Suprapubic skin (tissue), 4 donors: Measurements from ENCODE around the gene NCOA6. TPM values are rescaled to one million over a fixed set of nuclear protein-coding genes. Genes with fewer than 3 reads are reported as not detected.

Experiments
- DNase-seq, 2 donors: peaks; one replicate each; pipeline ENCODE4 v3.0.0-alpha.2; 2019; ENCODE audit warnings: low spot score in 2 of 2
- H3K27ac ChIP-seq: fragments of 200-600 bp; sonication (generic); one replicate; pipeline ENCODE4 v1.5.1; 2019
- H3K27me3 ChIP-seq: fragments of 200-600 bp; sonication (generic); one replicate; pipeline ENCODE4 v1.5.1; 2019
- H3K36me3 ChIP-seq: fragments of 200-600 bp; sonication (generic); one replicate; pipeline ENCODE4 v1.5.1; 2019
- H3K4me1 ChIP-seq: fragments of 200-600 bp; sonication (generic); one replicate; pipeline ENCODE4 v1.5.1; 2019
- H3K4me3 ChIP-seq: fragments of 200-600 bp; sonication (generic); one replicate; pipeline ENCODE4 v1.5.1; 2019; ENCODE audit warnings: mild to moderate bottlenecking
- H3K9me3 ChIP-seq: fragments of 200-600 bp; sonication (generic); one replicate; pipeline ENCODE4 v1.5.1; 2019
- EP300 ChIP-seq: sonication (generic); formaldehyde crosslinking; IDR thresholded peaks from one replicate; pipeline ENCODE4 v1.6.1; 2017; ENCODE audit warnings: antibody characterized with exemption
- POLR2A ChIP-seq, 2 donors: fragments of 450-650 bp; IDR thresholded peaks; one replicate each; pipeline ENCODE4 v1.6.1; 2017; ENCODE audit warnings: antibody characterized with exemption in 2 of 2, mild to moderate bottlenecking in 2 of 2, moderate library complexity in 2 of 2
- POLR2AphosphoS5 ChIP-seq, 3 donors: sonication (generic); formaldehyde crosslinking; IDR thresholded peaks; one replicate each; pipeline ENCODE4 v1.6.1; 2017; ENCODE audit warnings: antibody characterized with exemption in 3 of 3
- WGBS: methylation state at CpG from one replicate; pipeline ENCODE4 v1.1.5; 2018; 5-methylcytosine and 5-hydroxymethylcytosine counted together
- total RNA-seq, 4 donors: library from RNA; depleted of rRNA; stranded (reverse); fragments of >200 nt; gene quantifications; one replicate each; pipeline ENCODE4 v1.1.0, GENCODE V29; 2016
- TF ChIP-seq, protein P1 (sequence below), 2 donors: fragments of 200-600 bp in 1 of 2; fragments of 450-650 bp in 1 of 2; sonication (generic) in 1 of 2; IDR thresholded peaks; one replicate each; pipeline ENCODE4 v1.5.1; 2016 to 2019; ENCODE audit warnings: antibody characterized with exemption in 2 of 2, mild to moderate bottlenecking in 1 of 2, moderate library complexity in 1 of 2

NCOA6 gene
- total RNA-seq, 4 donors from 2014 or later, result 27.7 to 48.4 (median 40.5) TPM

DNA sequence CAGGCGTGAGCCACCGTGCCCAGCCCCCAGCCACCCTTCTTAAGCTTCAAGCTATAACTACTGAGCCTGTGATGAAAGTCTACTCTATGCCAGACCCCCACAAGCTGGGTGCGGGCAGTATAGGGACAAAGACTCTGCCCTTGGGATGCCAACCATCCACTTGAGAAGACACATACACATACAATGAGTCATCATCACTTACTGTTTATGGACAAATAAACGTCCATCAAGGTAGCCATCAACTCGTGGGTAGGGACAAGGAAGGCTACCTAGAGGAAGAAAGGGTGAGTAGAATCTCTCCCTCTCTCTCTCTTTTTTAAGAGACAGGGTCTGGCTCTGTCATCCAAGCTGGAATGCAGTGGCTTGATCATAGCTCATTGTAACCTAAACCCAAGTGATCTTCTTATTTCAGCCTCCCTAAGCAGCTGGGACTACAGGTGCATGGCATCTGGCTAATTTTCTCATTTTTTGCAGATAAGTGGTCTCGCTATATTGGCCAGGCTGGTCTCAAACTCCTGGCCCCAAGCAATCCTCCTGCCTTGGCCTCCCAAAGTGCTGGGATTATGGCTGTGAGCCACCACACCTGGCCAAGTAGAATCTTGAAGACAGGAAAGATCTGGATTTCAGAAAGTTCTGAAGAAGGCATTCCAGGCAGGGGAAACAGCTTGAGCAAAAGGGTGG, 123.9 kb downstream of the NCOA6 start:
- Histone ChIP-seq H3K27me3 (no peaks in the 10 kb centered on the region), H3K9me3 (no peaks in the 10 kb centered on the region), H3K27ac (no peak overlapping the region), H3K4me1 (peaks cover 23% of the 10 kb centered on the region), H3K36me3 (no peaks in the 10 kb centered on the region), H3K4me3 (no peak overlapping the region)
- TF ChIP-seq POLR2A (IDR thresholded peaks at IDR 0.05) (no peak), EP300 (no peak), POLR2AphosphoS5 (IDR thresholded peaks at IDR 0.05) (no peak)
- TF ChIP-seq, protein P1, sequence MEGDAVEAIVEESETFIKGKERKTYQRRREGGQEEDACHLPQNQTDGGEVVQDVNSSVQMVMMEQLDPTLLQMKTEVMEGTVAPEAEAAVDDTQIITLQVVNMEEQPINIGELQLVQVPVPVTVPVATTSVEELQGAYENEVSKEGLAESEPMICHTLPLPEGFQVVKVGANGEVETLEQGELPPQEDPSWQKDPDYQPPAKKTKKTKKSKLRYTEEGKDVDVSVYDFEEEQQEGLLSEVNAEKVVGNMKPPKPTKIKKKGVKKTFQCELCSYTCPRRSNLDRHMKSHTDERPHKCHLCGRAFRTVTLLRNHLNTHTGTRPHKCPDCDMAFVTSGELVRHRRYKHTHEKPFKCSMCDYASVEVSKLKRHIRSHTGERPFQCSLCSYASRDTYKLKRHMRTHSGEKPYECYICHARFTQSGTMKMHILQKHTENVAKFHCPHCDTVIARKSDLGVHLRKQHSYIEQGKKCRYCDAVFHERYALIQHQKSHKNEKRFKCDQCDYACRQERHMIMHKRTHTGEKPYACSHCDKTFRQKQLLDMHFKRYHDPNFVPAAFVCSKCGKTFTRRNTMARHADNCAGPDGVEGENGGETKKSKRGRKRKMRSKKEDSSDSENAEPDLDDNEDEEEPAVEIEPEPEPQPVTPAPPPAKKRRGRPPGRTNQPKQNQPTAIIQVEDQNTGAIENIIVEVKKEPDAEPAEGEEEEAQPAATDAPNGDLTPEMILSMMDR (IDR thresholded peaks at IDR 0.05), result no peak
- 88% methylated on average over 6 of the region's 6 CpGs for WGBS
- no peak for DNase-seq

GRCh38 chr20:34693414-34693813, 132.0 kb downstream of the NCOA6 start:
- Histone ChIP-seq H3K36me3 (no peaks in the 10 kb centered on the region), H3K9me3 (no peaks in the 10 kb centered on the region), H3K4me1 (no peaks in the 10 kb centered on the region), H3K27me3 (no peaks in the 10 kb centered on the region), H3K27ac (no peak overlapping the region), H3K4me3 (no peak overlapping the region)
- no peak for TF ChIP-seq POLR2A (IDR thresholded peaks at IDR 0.05)
- no peak for TF ChIP-seq POLR2AphosphoS5 (IDR thresholded peaks at IDR 0.05)
- TF ChIP-seq EP300, result no peak
- TF ChIP-seq, protein P1 (IDR thresholded peaks at IDR 0.05), result no peak
- DNase-seq, result no peak
- WGBS, result 69% methylated on average over 4 of the region's 4 CpGs

DNA sequence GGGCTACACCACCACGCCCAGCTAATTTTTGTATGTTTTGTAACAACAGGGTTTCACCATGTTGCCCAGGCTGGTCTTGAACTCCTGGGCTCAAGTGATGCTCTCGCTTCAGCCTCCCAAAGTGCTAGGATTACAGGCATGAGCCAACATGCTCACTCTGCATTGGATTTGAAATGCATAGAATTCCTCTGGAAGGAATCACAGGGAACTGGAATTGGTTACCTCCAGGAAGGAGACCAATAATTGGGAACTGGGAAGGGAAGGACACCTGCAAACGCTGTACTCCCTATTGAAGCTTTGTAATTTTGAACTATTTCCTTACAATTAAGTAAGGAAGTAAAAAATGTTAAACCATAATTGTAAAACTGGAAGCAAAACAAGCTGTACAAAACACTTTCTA, 133.6 kb downstream of the NCOA6 start:
- whole genome bisulfite sequencing, result 65% methylated on average over 3 of the region's 3 CpGs
- no peaks in the 10 kb centered on the region for H3K27me3 ChIP-seq
- no peaks in the 10 kb centered on the region for H3K36me3 ChIP-seq
- no peak overlapping the region for H3K4me3 ChIP-seq
- H3K9me3 ChIP-seq, result no peaks in the 10 kb centered on the region
- TF ChIP-seq, protein P1 (IDR thresholded peaks at IDR 0.05), result no peak
- TF ChIP-seq EP300 (no peak), POLR2AphosphoS5 (IDR thresholded peaks at IDR 0.05) (no peak), POLR2A (IDR thresholded peaks at IDR 0.05) (no peak)
- H3K4me1 ChIP-seq, result no peaks in the 10 kb centered on the region
- no peak for DNase-seq
- no peak overlapping the region for H3K27ac ChIP-seq

DNA sequence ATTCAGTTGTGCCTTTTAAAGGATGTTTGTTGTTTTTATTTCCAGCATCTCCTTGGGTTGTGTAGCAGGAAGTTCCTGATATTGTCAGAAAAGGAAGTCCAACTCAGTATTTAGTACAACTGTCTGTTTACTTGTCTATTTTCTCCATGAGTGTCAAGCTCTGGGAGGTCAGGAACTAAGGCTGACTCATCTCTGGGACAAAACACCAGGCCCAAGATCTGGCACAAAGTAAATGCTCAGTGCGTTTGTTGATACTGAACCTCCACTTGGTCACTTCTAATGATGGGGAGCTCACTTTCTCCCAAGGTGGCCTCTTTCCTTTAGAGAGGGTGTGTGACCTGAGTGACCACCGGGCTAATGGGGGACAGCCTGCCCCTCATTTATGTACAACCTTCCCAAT, 136.0 kb downstream of the NCOA6 start:
- DNase-seq, result no peak
- no peak overlapping the region for H3K4me3 ChIP-seq
- H3K27ac ChIP-seq, result no peak overlapping the region
- no peaks in the 10 kb centered on the region for H3K9me3 ChIP-seq
- H3K27me3 ChIP-seq, result no peaks in the 10 kb centered on the region
- no peaks in the 10 kb centered on the region for H3K4me1 ChIP-seq
- WGBS, result 96% methylated on average over 2 of the region's 2 CpGs
- no peaks in the 10 kb centered on the region for H3K36me3 ChIP-seq
- TF ChIP-seq EP300, result no peak
- TF ChIP-seq, protein P1 (IDR thresholded peaks at IDR 0.05), result no peak
- no peak for TF ChIP-seq POLR2A (IDR thresholded peaks at IDR 0.05)
- TF ChIP-seq POLR2AphosphoS5 (IDR thresholded peaks at IDR 0.05), result no peak

DNA sequence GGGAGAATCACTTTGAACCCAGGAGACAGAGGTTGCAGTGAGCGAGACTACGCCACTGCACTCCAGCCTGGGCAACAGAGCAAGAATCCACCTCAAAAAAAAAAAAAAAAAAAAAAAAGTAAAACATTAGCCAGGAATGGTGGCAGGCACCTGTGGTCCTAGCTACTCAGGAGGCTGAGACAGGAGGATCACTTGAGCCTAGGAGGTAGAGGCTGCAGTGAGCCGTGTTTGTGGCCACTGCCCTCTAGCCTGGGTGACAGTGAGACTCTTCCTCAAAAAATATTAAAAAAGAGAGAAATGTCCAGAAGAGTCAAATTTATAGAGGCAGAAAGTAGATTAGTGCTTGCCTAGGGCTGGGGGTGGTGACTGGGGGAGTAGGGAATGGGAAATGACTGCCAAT, 141.8 kb downstream of the NCOA6 start:
- H3K36me3 ChIP-seq, result no peaks in the 10 kb centered on the region
- WGBS, result 95% methylated on average over 3 of the region's 3 CpGs

More for the DNA sequence above, 141.8 kb downstream of the NCOA6 start:
- H3K9me3 ChIP-seq, result no peaks in the 10 kb centered on the region
- TF ChIP-seq POLR2AphosphoS5 (IDR thresholded peaks at IDR 0.05), result no peak
- TF ChIP-seq EP300, result no peak
- TF ChIP-seq, protein P1 (IDR thresholded peaks at IDR 0.05), result no peak
- no peak for TF ChIP-seq POLR2A (IDR thresholded peaks at IDR 0.05)
- H3K4me3 ChIP-seq, result no peak overlapping the region
- H3K27ac ChIP-seq, result no peak overlapping the region
- no peaks in the 10 kb centered on the region for H3K27me3 ChIP-seq
- no peaks in the 10 kb centered on the region for H3K4me1 ChIP-seq
- no peak for DNase-seq
